GM21723 (cell line): Measurements from ENCODE around the gene PSMA7.

ENCODE experiments used
- ATAC-seq: cut with Tn5 transposase; IDR thresholded peaks from one replicate; pipeline ENCODE4 v1.9.1; 2021; ENCODE audit warnings: mild to moderate bottlenecking, moderate library complexity; ENCODE audit not compliant: unreplicated experiment

The PSMA7 gene

GRCh38 chr20:62172666-62173065 lies 29.5 kb upstream of the PSMA7 start:
- no peak for ATAC-seq

- ATAC-seq, result no peak
Observed at GRCh38 chr20:62171245-62171644, 28.1 kb upstream of the PSMA7 start.

- ATAC-seq, result no peak
Observed at GRCh38 chr20:62170536-62170935, 27.3 kb upstream of the PSMA7 start.

GRCh38 chr20:62168890-62169435 lies 25.8 kb upstream of the PSMA7 start:
- no peak for ATAC-seq

GRCh38 chr20:62168061-62168460 lies 24.9 kb upstream of the PSMA7 start:
- ATAC-seq, result no peak

GRCh38 chr20:62167474-62167873 lies 24.3 kb upstream of the PSMA7 start:
- ATAC-seq, result no peak

GRCh38 chr20:62165762-62166399 lies 22.7 kb upstream of the PSMA7 start:
- ATAC-seq, result no peak

GRCh38 chr20:62164879-62165761 lies 21.9 kb upstream of the PSMA7 start:
- ATAC-seq, result no peak

- ATAC-seq, result no peak
Observed at GRCh38 chr20:62163986-62164762, 21.0 kb upstream of the PSMA7 start.

GRCh38 chr20:62163485-62163865 lies 20.3 kb upstream of the PSMA7 start:
- no peak for ATAC-seq

- no peak for ATAC-seq
Observed at GRCh38 chr20:62162765-62163484, 19.7 kb upstream of the PSMA7 start.

GRCh38 chr20:62161347-62161746 lies 18.2 kb upstream of the PSMA7 start:
- no peak for ATAC-seq

- ATAC-seq, result no peak
Observed at GRCh38 chr20:62160876-62161275, 17.7 kb upstream of the PSMA7 start.

- ATAC-seq, result no peak
Observed at GRCh38 chr20:62160253-62160652, 17.1 kb upstream of the PSMA7 start.

GRCh38 chr20:62159839-62160238 lies 16.6 kb upstream of the PSMA7 start:
- ATAC-seq, result no peak

GRCh38 chr20:62159052-62159451 lies 15.9 kb upstream of the PSMA7 start:
- no peak for ATAC-seq

- ATAC-seq, result no peak
Observed at GRCh38 chr20:62158541-62158940, 15.3 kb upstream of the PSMA7 start.

GRCh38 chr20:62158088-62158400 lies 14.8 kb upstream of the PSMA7 start:
- ATAC-seq, result no peak

GRCh38 chr20:62157387-62158087 lies 14.3 kb upstream of the PSMA7 start:
- ATAC-seq, result no peak
